ENCODE results near the gene C9orf50.

Gene C9orf50

DNA sequence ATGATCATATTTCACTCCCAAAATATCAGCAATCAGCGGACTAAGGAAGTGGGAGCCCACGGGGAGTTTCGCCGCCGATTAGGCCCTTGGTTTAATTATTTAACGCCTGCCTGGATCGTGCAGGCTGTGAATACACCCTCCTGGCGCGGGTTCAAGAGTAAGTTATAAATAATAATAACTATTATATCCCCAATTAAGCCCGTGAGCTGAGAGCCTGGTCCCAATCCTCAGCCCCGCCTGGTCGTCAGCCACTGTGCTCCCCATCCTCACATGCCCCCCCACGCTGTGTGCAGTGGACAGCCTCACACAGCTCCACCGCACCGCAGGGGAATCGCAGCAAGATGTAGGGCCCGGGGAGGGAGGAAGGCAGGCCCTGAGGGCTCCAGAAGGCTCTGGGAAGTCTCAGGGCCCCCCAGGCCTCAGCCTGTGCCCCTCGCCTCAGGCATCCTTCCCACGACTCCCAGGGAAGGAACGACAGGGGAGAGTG, 33.7 kb upstream of the C9orf50 start:
- H3K4me1 Mint-ChIP-seq: no peaks in the 10 kb centered on the region
- no peaks in the 10 kb centered on the region for H3K9me3 Mint-ChIP-seq
- ATAC-seq: no peak
- no peak overlapping the region for H3K27ac Mint-ChIP-seq
- H3K36me3 Mint-ChIP-seq: no peaks in the 10 kb centered on the region
- peaks cover 10% of the 10 kb centered on the region for H3K27me3 Mint-ChIP-seq
- no peak overlapping the region for H3K4me3 Mint-ChIP-seq

DNA sequence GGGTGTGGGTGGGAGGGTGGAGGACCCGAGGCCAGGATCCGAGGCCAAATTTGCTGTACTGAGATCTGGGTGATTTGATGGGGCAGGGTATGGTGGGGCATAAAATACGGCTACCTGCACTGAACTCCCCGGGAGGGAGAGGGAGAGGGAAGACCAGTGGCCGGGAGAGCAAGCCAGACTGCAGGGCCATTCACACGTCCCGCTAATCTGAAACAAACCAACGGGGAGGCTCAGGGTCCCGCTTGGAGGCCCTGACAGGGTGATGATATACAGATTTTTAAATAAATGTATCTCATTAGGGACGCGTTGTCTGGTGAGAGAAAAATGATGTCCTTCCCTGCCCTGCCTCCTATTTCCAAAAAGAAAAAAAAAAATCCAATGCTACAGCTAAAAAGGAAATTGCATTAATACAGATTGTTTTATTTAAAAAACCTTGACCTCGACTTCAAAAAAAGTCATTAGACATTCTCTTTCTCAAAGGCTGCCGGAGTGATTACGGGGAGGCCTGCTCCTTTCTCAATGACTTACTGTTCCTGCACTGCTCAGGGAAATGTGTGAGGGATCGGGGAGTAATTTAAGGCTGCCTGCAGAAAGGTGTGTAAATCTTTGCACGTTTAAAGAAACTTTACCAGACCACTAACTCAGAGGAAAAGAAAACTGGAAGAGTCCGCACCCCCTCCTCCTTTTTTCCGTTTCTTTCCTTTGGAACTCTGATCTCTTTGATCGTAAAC, 33.1 kb upstream of the C9orf50 start:
- ATAC-seq: no peak
- no peak overlapping the region for H3K4me3 Mint-ChIP-seq
- H3K27me3 Mint-ChIP-seq: peaks cover 10% of the 10 kb centered on the region
- H3K4me1 Mint-ChIP-seq: no peaks in the 10 kb centered on the region
- H3K36me3 Mint-ChIP-seq: no peaks in the 10 kb centered on the region
- H3K27ac Mint-ChIP-seq: no peak overlapping the region
- no peaks in the 10 kb centered on the region for H3K9me3 Mint-ChIP-seq

DNA sequence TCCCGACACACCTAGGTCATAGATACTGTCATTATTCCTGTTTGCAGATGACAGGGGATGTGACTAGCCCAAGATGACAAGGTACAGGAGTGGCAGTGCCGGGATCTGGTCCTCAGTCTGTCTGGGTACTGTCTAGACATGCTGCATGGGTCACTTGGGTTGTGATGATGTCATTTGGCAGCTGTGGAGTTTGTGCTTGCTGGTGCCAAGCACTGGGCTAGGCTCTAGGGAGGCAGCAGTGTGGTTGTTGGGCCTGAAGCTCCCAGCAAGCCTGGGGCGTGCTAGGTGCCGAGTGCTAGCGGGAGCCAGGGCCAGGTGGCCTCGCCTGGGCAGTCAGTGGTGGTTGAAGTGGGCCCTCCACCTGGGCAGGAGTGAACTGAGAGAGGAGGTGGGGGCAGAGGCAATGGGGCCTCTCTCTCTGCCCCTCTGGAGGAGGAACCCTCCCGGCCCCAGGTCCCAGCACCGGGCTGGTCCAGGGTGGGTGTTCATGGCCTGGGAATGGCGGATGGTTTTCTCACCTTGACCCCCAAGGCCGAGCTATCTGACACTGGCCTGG, 29.9 kb upstream of the C9orf50 start:
- Mint-ChIP-seq H3K27ac (no peak overlapping the region), H3K9me3 (peaks cover 8% of the 10 kb centered on the region), H3K36me3 (no peaks in the 10 kb centered on the region), H3K27me3 (peaks cover 26% of the 10 kb centered on the region), H3K4me1 (no peaks in the 10 kb centered on the region), H3K4me3 (no peak overlapping the region)
- peak; percentile 31 for ATAC-seq

DNA sequence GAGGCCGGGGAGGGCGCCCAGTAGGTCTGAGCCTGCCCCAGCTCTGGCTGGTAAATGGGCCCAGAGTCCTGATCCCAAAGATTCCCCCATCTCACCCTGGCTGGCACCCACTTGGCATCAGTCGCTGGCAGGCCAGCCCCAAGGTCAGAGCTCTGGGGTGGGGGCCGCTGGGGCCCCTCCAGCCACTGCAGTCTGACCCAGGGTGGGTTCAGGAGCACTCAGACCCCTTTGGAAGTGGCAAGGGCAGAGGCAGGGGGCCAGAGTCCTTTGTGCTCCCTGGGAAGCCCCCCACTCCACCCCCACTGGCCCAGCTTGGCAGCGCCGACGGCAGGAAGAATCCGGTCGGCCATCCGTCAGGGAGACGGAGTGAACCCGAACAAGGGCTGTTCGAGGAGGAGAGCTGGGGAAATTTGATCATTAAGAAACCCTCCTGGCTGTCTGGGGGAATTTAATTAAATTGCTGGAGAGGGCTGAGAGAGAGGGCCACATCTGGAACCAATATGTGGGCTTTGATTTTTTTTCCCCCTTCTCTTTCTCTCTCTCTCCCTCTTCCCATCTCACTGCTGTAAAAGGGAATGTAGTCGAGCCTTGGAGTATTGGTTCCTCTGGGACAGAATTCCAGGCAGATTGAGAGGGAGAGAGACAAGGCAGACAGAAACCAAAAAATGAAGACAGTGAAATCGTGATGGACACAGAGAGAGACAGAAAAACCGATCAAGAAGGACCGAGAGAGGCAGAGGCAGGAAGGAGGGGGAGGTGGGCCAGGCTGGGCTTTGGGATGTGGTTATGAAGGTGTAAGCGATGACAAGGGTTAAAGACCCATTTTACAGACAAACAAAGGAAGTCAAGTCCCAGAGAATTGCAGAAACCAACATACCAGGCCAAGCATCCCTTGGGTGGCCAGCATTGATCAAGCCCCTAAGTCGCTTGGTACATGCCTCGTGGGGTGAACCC, 29.1 kb upstream of the C9orf50 start:
- Mint-ChIP-seq H3K4me1 (no peaks in the 10 kb centered on the region), H3K27me3 (peaks cover 24% of the 10 kb centered on the region), H3K27ac (no peak overlapping the region), H3K9me3 (peaks cover 8% of the 10 kb centered on the region), H3K4me3 (no peak overlapping the region), H3K36me3 (no peaks in the 10 kb centered on the region)
- no peak for ATAC-seq

DNA sequence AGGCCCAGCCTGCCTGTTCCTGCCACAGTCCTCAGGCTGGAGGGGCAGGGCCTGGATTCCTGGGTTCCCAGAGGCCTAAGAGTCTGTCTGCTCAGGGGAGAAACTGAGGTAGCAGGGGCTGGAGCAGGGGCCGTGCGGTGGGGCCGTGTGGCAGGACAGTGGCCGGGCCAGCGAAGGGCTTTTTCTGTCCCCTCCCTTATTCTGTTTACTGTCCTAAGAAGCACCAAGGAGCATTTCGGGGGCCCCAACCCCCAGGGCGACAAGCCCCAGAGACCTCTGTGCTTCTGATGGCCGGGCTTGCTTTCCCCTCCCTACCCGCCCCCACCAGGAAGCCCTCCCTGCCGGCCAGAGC, 27.8 kb upstream of the C9orf50 start:
- Mint-ChIP-seq H3K27me3 (peaks cover 24% of the 10 kb centered on the region), H3K4me1 (no peaks in the 10 kb centered on the region), H3K36me3 (no peaks in the 10 kb centered on the region), H3K27ac (no peak overlapping the region), H3K9me3 (peaks cover 8% of the 10 kb centered on the region), H3K4me3 (no peak overlapping the region)
- ATAC-seq: no peak

DNA sequence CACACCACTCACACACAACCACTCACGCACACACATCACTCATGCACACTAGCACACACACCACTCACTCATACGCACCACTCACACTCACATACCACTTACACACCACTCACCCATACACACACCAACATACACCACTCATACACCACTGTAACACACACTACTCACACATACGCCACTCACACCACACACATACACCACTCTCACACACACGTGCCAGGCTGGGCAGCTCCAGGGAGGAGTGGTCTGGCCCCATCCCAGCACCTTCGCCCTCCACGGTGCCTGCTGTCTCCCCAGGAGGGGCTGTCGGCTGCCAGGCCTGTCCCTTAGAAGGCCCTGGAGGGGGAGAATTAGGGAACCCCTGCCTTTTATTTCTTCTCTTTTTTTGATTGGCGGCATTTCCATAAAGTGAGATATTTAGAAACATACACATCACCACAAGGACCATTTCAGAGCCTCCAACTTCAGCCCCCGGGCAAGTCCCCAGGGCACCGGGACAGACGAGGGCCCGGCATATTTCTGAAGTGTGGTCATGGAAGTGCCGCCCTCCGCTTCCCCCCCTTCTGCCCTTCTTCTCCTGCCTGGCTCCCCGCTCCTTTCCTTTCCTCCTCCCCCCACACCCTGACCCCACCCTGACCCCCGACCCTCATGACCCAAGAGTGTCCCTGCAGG, 27.3 kb upstream of the C9orf50 start:
- no peak overlapping the region for H3K27ac Mint-ChIP-seq
- H3K4me3 Mint-ChIP-seq: no peak overlapping the region

DNA sequence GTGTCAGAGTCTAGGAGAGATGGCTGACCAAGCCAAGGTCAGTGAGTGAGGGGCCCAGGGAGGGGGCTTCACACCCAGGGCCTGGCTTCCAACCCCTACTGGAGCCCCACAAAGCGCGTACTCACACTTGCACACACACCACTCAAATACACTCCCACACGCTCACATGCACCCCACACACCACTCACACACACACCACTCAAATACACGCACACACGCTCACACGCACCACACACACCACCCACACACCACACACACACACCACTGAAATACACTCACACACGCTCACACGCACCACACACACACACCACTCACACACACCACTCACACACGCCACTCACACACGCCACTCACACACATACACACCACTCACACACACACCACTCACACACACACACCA, 26.7 kb upstream of the C9orf50 start:
- Mint-ChIP-seq H3K36me3 (no peaks in the 10 kb centered on the region), H3K4me3 (no peak overlapping the region), H3K4me1 (no peaks in the 10 kb centered on the region), H3K27ac (no peak overlapping the region), H3K9me3 (peaks cover 8% of the 10 kb centered on the region), H3K27me3 (peaks cover 24% of the 10 kb centered on the region)
- ATAC-seq: no peak

More for the DNA sequence above, 27.3 kb upstream of the C9orf50 start:
- Mint-ChIP-seq H3K4me1 (no peaks in the 10 kb centered on the region), H3K36me3 (no peaks in the 10 kb centered on the region), H3K27me3 (peaks cover 24% of the 10 kb centered on the region), H3K9me3 (peaks cover 8% of the 10 kb centered on the region)
- ATAC-seq: no peak

DNA sequence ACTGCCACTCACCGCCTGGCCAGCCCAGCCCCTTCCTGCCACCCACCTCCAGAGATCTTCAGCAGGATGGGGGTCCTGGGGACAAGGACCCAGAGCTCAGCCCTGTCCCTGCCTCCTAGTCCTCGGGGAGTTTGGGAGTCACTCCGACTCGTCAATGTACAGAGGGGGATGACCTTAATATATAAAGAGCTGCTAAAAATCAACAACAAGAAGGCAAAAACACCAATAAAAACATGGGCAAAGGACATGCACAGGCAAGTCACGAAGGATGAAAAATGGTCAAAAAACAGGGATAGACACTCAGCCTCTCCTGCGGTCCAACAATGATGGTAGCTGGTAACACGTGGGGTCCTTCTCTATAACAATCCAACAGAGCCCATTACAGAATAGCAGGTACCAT, 25.8 kb upstream of the C9orf50 start:
- peaks cover 24% of the 10 kb centered on the region for H3K27me3 Mint-ChIP-seq
- H3K4me3 Mint-ChIP-seq: no peak overlapping the region
- no peaks in the 10 kb centered on the region for H3K36me3 Mint-ChIP-seq
- H3K27ac Mint-ChIP-seq: no peak overlapping the region
- H3K9me3 Mint-ChIP-seq: peaks cover 8% of the 10 kb centered on the region
- ATAC-seq: no peak
- no peaks in the 10 kb centered on the region for H3K4me1 Mint-ChIP-seq

DNA sequence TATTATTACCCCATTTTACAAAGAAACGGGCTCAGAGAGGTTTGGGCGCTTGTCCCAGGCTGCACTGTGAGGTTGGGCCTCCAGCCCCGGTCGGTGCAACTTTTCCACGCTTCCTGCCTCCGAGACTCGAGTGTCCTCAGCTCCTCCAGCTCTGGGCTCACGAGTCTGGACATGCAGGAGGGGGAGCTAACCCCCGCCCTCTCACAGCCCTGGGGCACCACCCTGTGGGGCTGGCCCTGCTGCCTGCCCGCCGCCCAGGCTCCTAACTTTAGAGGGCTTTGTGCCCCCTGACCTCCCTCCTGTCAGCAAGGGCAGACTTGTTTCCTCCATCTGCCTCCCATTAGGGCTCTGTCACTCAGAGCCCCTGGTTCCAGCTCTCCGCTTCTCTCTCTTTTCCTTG, 25.4 kb upstream of the C9orf50 start:
- H3K9me3 Mint-ChIP-seq: peaks cover 8% of the 10 kb centered on the region
- no peak overlapping the region for H3K27ac Mint-ChIP-seq
- H3K27me3 Mint-ChIP-seq: peaks cover 24% of the 10 kb centered on the region
- H3K4me1 Mint-ChIP-seq: peaks cover 4% of the 10 kb centered on the region
- ATAC-seq: no peak
- H3K4me3 Mint-ChIP-seq: no peak overlapping the region
- H3K36me3 Mint-ChIP-seq: no peaks in the 10 kb centered on the region

DNA sequence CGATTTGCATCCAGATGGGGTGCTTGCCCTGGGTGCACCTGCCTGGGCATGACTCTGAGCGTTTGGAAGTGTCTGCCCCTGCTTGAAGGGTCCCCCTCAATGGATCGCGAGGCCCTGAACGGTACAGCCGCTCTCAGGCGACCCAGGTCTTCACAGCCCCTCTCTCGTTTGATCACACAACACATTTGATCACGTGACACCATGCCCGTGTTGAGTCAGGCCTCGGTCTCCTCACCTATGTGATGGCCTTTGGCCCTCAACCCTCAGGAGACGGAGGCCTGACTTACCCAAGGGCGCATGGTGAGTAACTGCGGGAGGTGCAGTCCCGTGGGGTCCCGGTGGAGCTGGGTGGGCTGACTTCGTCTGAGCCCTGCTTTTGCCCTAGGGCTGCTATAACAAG, 24.0 kb upstream of the C9orf50 start:
- Mint-ChIP-seq H3K9me3 (peaks cover 8% of the 10 kb centered on the region), H3K36me3 (no peaks in the 10 kb centered on the region), H3K27ac (no peak overlapping the region), H3K4me3 (no peak overlapping the region), H3K4me1 (peaks cover 17% of the 10 kb centered on the region), H3K27me3 (peaks cover 24% of the 10 kb centered on the region)
- ATAC-seq: no peak

DNA sequence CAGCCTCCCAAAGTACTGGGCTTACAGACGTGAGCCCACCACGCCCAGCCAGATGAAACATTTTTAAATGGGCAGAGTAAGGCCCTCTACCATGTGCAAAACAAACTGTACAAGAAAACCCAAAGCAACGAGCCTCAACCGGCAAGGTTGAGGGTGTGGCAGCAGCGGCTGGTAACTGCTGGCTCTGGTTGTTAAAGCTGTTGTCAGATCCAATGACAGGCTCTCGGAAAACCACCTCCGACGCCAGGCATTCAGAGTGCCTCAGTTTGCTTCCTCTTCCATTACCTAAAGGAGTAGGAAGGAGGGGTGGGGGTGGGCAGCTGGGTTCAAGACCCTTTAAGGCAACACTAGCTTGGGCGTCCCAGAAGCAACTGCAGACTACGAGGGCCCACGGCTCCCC, 23.5 kb upstream of the C9orf50 start:
- H3K36me3 Mint-ChIP-seq: no peaks in the 10 kb centered on the region
- H3K27me3 Mint-ChIP-seq: peaks cover 24% of the 10 kb centered on the region
- no peak for ATAC-seq
- H3K27ac Mint-ChIP-seq: no peak overlapping the region
- peaks cover 23% of the 10 kb centered on the region for H3K4me1 Mint-ChIP-seq
- H3K9me3 Mint-ChIP-seq: peaks cover 8% of the 10 kb centered on the region
- no peak overlapping the region for H3K4me3 Mint-ChIP-seq

DNA sequence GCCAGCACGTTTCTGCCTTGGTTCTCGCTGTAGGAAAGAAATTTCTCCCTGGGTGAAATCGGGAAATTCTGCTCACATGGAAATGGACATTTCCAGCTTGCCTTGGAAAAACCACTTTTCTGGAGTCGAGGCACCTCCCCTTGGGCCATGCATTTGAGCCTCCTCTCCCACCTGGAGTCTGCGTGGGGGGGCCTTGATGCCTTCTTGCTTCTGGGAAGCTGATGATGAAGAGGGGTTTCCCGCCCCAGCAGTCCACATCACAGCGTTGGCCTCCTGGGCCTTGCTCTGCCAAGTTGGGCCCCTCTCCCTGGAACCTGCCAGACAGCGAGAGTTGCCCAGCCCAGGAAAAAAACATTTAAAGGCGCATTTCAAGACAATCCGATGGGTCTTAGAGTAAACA, 22.8 kb upstream of the C9orf50 start:
- Mint-ChIP-seq H3K27ac (no peak overlapping the region), H3K36me3 (no peaks in the 10 kb centered on the region), H3K27me3 (peaks cover 24% of the 10 kb centered on the region), H3K9me3 (peaks cover 8% of the 10 kb centered on the region), H3K4me3 (no peak overlapping the region), H3K4me1 (peaks cover 25% of the 10 kb centered on the region)
- no peak for ATAC-seq

DNA sequence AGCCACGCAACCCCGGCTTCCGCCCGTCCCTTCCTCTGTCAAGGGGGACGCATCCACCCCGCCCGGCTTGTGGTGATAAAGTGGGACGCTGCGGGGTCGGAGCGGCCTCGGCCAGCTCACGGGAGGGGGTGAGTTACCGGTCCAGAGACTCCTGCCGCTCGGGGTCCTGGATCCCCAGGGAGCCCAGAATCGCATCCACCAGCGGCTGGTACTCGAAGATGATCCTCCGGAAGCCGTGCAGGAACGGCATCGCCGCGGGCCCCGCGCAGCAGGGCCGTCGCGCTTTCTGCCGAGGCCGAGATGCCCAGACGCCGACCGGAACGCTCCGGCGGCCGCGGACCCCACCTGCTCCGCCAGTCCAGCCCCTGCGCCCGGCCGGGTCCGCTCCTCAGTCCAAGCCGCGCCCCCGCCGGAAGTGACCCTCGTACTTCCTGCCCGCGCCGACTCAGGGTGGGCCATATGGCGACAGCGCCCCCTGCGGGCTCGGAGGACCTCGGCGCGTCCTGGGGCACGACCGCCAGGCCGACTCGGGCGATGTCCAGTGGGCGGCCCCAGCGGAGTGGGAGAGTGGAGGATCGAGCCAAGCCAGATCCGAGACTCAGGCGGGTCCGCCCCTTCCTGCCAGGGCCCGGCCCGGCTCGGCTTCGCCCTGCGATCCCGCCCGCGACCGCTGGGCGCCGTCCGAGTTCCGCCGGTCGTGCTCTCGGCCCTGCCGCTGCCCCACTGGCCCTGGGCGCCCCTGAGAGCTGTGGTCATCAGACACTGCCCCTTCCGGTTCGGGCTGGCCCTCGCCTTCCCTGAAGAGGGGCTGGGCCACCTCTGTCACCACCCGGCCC, 21.1 kb upstream of the C9orf50 start, which contains the start of gene ASB6:
Gene ASB6, minus strand, starts transcription at position 402 of the 836 bp plus-strand sequence. Its CDS starts 152 bp downstream, at position 250.
- peaks cover 8% of the 10 kb centered on the region for H3K27me3 Mint-ChIP-seq
- H3K27ac Mint-ChIP-seq: peak within 1 kb of the TSS; percentile 89
- peak; percentile 97 for ATAC-seq
- peak within 1 kb of the TSS; percentile 90 for H3K4me3 Mint-ChIP-seq
- H3K9me3 Mint-ChIP-seq: peaks cover 4% of the 10 kb centered on the region
- peaks cover 31% of the 10 kb centered on the region for H3K4me1 Mint-ChIP-seq
- peaks cover 13% of the 10 kb centered on the region for H3K36me3 Mint-ChIP-seq

All from stimulated activated memory B cell treated with anti-CD40 and anti-IgM and Interleukin-4, amounts not matched to agents 10 μg/mL and 1 μg/mL and 100 μg/mL, for 72 hours (primary cell).